ENCODE measurements around the gene KRT84.

GRCh38 chr12:52402377-52402776 is 16.9 kb upstream of the KRT84 start:
- no peak for TF ChIP-seq CTCF (conservative IDR thresholded peaks at IDR 0.05)
- TF ChIP-seq EZH2 (IDR thresholded peaks at IDR 0.05; ENCODE audit: low read depth), result no peak
